PFSK-1 (cell line): Measurements from ENCODE around the gene FAIM2.

Experiments used
- FOXP2 ChIP-seq: optimal IDR thresholded peaks from 2 replicates; pipeline ENCODE3; 2011; ENCODE audit warnings: borderline replicate concordance, control low read depth, inconsistent platforms; ENCODE audit not compliant: insufficient read depth; ENCODE audit errors: extremely low read length, extremely low read depth
- POLR2AphosphoS5 ChIP-seq: IDR thresholded peaks from 2 replicates; pipeline ENCODE4 v1.6.1; 2012; ENCODE audit warnings: low read depth, mild to moderate bottlenecking, control low read depth, low read length, moderate library complexity
- REST ChIP-seq, 2 experiments: IDR thresholded peaks; 2 replicates each; pipeline versions ENCODE4 v1.6.1 to v1.8.0; 2011 to 2012; ENCODE audit warnings: low read depth in 2 of 2, low read length in 2 of 2, control low read depth in 1 of 2, inconsistent platforms in 1 of 2, mild to moderate bottlenecking in 1 of 2, moderate library complexity in 1 of 2; ENCODE audit not compliant: insufficient read depth in 1 of 2
- SIN3A ChIP-seq: IDR thresholded peaks from 2 replicates; pipeline ENCODE4 v1.6.1; 2012; ENCODE audit warnings: mild to moderate bottlenecking, low read length, moderate library complexity, borderline replicate concordance; ENCODE audit not compliant: insufficient read depth
- TAF1 ChIP-seq: IDR thresholded peaks from 2 replicates; pipeline ENCODE4 v1.6.1; 2012; ENCODE audit warnings: low read length, control low read depth, borderline replicate concordance; ENCODE audit not compliant: insufficient read depth

Gene FAIM2

GRCh38 chr12:49922349-49923034, 18.8 kb upstream of the FAIM2 start:
- no peak for TF ChIP-seq FOXP2
- no peak for TF ChIP-seq TAF1
- no peak for TF ChIP-seq SIN3A
- TF ChIP-seq POLR2AphosphoS5: no peak
- TF ChIP-seq REST (IDR thresholded peaks at IDR 0.05; ENCODE audit: insufficient read depth in 1 of 2, low read depth in 2 of 2, low read length in 2 of 2): no peak

DNA sequence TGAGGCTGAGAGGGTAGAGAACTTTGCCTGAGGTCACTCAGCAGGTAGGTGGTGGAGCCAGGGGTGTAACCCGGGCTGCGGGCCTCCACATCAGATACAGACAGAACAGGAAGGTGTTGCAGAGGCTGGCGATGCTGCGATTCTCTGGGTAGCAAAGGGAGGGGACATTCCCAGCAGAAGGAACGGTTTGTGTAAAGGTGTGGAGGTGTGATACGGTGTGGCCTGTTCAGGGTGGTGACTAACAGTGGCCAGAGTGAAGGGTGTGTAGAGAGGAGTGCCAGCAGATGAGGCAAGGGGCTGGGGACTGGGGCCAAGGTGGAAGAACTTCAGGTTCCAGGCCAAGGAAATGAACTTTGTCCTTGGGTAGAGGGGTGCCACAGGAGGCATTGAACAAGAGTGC, 18.2 kb upstream of the FAIM2 start:
- TF ChIP-seq FOXP2: no peak
- no peak for TF ChIP-seq TAF1
- no peak for TF ChIP-seq POLR2AphosphoS5
- no peak for TF ChIP-seq SIN3A
- TF ChIP-seq REST (IDR thresholded peaks at IDR 0.05; ENCODE audit: insufficient read depth in 1 of 2, low read depth in 2 of 2, low read length in 2 of 2): no peak

DNA sequence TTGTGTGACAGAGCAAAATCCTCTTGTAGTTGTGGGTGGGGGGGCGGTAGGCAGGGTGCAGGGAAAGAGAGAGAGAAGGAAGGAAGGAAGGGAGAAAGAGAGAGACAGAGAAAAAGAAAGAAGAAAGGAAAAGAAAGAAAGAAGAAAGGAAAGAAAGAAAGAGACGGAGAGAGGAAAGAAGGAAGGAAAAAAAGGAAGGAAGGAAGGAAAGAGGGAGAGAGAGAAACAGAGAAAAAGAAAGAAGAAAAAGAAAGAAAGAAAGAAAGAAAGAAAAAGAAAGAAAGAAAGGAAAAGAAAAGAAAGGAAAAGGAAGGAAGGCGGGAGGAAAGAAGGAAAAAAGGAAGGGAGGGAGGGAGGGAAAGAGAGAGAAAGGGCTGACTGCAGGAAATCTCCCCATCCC, 17.6 kb upstream of the FAIM2 start:
- TF ChIP-seq SIN3A (no peak), TAF1 (no peak), REST (IDR thresholded peaks at IDR 0.05; ENCODE audit: insufficient read depth in 1 of 2, low read depth in 2 of 2, low read length in 2 of 2) (no peak), POLR2AphosphoS5 (no peak), FOXP2 (no peak)

DNA sequence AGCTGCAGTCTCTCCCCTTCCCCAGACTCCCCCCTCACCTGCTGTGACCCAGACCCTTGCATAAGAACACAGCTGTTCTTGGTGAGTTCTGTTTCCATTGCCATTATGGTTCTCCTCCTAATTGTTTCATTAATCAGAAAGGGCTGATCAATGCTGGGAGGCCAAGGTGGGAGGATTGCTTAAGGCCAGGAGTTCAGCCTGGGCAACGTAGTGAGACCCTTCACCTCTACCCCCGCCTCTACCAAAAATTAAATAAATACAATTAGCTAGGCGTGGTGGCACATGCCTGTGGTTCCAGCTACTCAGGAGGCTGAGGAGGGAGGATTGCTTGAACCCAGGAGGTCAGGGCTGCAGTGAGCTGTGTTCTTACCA, 17.2 kb upstream of the FAIM2 start:
- TF ChIP-seq SIN3A (no peak), POLR2AphosphoS5 (no peak), FOXP2 (no peak), REST (IDR thresholded peaks at IDR 0.05; ENCODE audit: insufficient read depth in 1 of 2, low read depth in 2 of 2, low read length in 2 of 2) (no peak), TAF1 (no peak)
